ENCODE results near the gene GSX2. TPM values are rescaled to one million over a fixed set of nuclear protein-coding genes. Genes with fewer than 3 reads are reported as not detected.

The GSX2 gene
- total and polyA plus RNA-seq, 5 donors, result not detected

GRCh38 chr4:54095110-54095825 is 4.7 kb upstream of the GSX2 start:
- DNase-seq (no peak), ATAC-seq (no peak)
- 40% methylated on average over 19 of the region's 19 CpGs for WGBS
- Histone ChIP-seq H3K4me3 (ENCODE audit: low read length) (no peak overlapping the region), H3K9me3 (ENCODE audit: control insufficient read depth, low read length) (no peaks in the 10 kb centered on the region), H3K27ac (ENCODE audit: low read length) (no peak overlapping the region), H3K27me3 (ENCODE audit: control insufficient read depth, insufficient read depth) (no peaks in the 10 kb centered on the region), H3K4me1 (ENCODE audit: control insufficient read depth, insufficient read depth, low read length) (peaks cover 10% of the 10 kb centered on the region)
- intact Hi-C loops (cut with DNase I), result no loop called here

GRCh38 chr4:54096295-54096962 is 3.5 kb upstream of the GSX2 start:
- WGBS, result 47% methylated on average over 13 of the region's 13 CpGs
- peaks cover 11% of the 10 kb centered on the region for H3K4me1 ChIP-seq (ENCODE audit: control insufficient read depth, insufficient read depth, low read length)
- H3K27me3 ChIP-seq (ENCODE audit: control insufficient read depth, insufficient read depth), result no peaks in the 10 kb centered on the region
- H3K4me3 ChIP-seq (ENCODE audit: low read length), result no peak overlapping the region
- no peak overlapping the region for H3K27ac ChIP-seq (ENCODE audit: low read length)
- no peak for DNase-seq
- H3K9me3 ChIP-seq (ENCODE audit: control insufficient read depth, low read length), result no peaks in the 10 kb centered on the region
- ATAC-seq, result no peak
- intact Hi-C loops (cut with DNase I), result no loop called here

GRCh38 chr4:54097152-54097551 is 2.8 kb upstream of the GSX2 start:
- ATAC-seq (no peak), DNase-seq (no peak)
- Histone ChIP-seq H3K27me3 (ENCODE audit: control insufficient read depth, insufficient read depth) (no peaks in the 10 kb centered on the region), H3K27ac (ENCODE audit: low read length) (no peak overlapping the region), H3K4me3 (ENCODE audit: low read length) (no peak overlapping the region), H3K4me1 (ENCODE audit: control insufficient read depth, insufficient read depth, low read length) (peaks cover 10% of the 10 kb centered on the region), H3K9me3 (ENCODE audit: control insufficient read depth, low read length) (no peaks in the 10 kb centered on the region)
- WGBS, result 63% methylated on average over 6 of the region's 6 CpGs
- intact Hi-C loops (cut with DNase I), result no loop called here

GRCh38 chr4:54098375-54098774 is 1.6 kb upstream of the GSX2 start:
- no peaks in the 10 kb centered on the region for H3K9me3 ChIP-seq (ENCODE audit: control insufficient read depth, low read length)
- DNase-seq (no peak), ATAC-seq (no peak)
- 42% methylated on average over 5 of the region's 5 CpGs for WGBS
- H3K4me3 ChIP-seq (ENCODE audit: low read length), result no peak overlapping the region
- no peak overlapping the region for H3K27ac ChIP-seq (ENCODE audit: low read length)
- H3K27me3 ChIP-seq (ENCODE audit: control insufficient read depth, insufficient read depth), result no peaks in the 10 kb centered on the region
- H3K4me1 ChIP-seq (ENCODE audit: control insufficient read depth, insufficient read depth, low read length), result peaks cover 12% of the 10 kb centered on the region
- intact Hi-C loops (cut with DNase I), result no loop called here

- Histone ChIP-seq H3K27ac (ENCODE audit: low read length) (no peak overlapping the region), H3K9me3 (ENCODE audit: control insufficient read depth, low read length) (no peaks in the 10 kb centered on the region), H3K4me1 (ENCODE audit: control insufficient read depth, insufficient read depth, low read length) (peaks cover 12% of the 10 kb centered on the region), H3K27me3 (ENCODE audit: control insufficient read depth, insufficient read depth) (no peaks in the 10 kb centered on the region), H3K4me3 (ENCODE audit: low read length) (peak overlapping the region; percentile 45)
- intact Hi-C loops (cut with DNase I), result no loop called here
- DNase-seq, result peak in 1 of 3 donors; percentile 49
- WGBS, result 3% methylated on average over 17 of the region's 17 CpGs
- ATAC-seq, result no peak
Measured at GRCh38 chr4:54099287-54099747, 646 bp upstream of the GSX2 start.

GRCh38 chr4:54100595-54101189 is 729 bp downstream of the GSX2 start:
- H3K27me3 ChIP-seq (ENCODE audit: control insufficient read depth, insufficient read depth), result no peaks in the 10 kb centered on the region
- peak in 1 of 3 donors; percentile 59 for DNase-seq
- no peak for ATAC-seq
- no peaks in the 10 kb centered on the region for H3K9me3 ChIP-seq (ENCODE audit: control insufficient read depth, low read length)
- H3K4me1 ChIP-seq (ENCODE audit: control insufficient read depth, insufficient read depth, low read length), result peaks cover 12% of the 10 kb centered on the region
- H3K4me3 ChIP-seq (ENCODE audit: low read length), result peak overlapping the region; percentile 45
- intact Hi-C loops (cut with DNase I), result loop anchor here in 1 of 4 donors (10.0 kb wide), 1 partner anchor 114 kb away; no protein-coding TSS in a partner anchor
- no peak overlapping the region for H3K27ac ChIP-seq (ENCODE audit: low read length)
- 2% methylated on average over 46 of the region's 46 CpGs for WGBS

- Histone ChIP-seq H3K4me1 (ENCODE audit: control insufficient read depth, insufficient read depth, low read length) (peaks cover 12% of the 10 kb centered on the region), H3K27ac (ENCODE audit: low read length) (no peak overlapping the region), H3K27me3 (ENCODE audit: control insufficient read depth, insufficient read depth) (no peaks in the 10 kb centered on the region), H3K9me3 (ENCODE audit: control insufficient read depth, low read length) (no peaks in the 10 kb centered on the region), H3K4me3 (ENCODE audit: low read length) (no peak overlapping the region)
- peak in 2 of 3 donors; percentile 48 to 56 for DNase-seq
- WGBS, result 17% methylated on average over 50 of the region's 50 CpGs
- no peak for ATAC-seq
- intact Hi-C loops (cut with DNase I), result loop anchor here in 1 of 4 donors (10.0 kb wide), 1 partner anchor 113 kb away; no protein-coding TSS in a partner anchor
Measured at GRCh38 chr4:54101190-54102041, 1.5 kb downstream of the GSX2 start.

GRCh38 chr4:54102531-54103106 is 2.7 kb downstream of the GSX2 start:
- no peak for ATAC-seq
- no peaks in the 10 kb centered on the region for H3K27me3 ChIP-seq (ENCODE audit: control insufficient read depth, insufficient read depth)

GRCh38 chr4:54103190-54103574 is 3.2 kb downstream of the GSX2 start:
- peak in 1 of 3 donors; percentile 52 for DNase-seq
- H3K27me3 ChIP-seq (ENCODE audit: control insufficient read depth, insufficient read depth), result no peaks in the 10 kb centered on the region
- peaks cover 12% of the 10 kb centered on the region for H3K4me1 ChIP-seq (ENCODE audit: control insufficient read depth, insufficient read depth, low read length)
- H3K9me3 ChIP-seq (ENCODE audit: control insufficient read depth, low read length), result no peaks in the 10 kb centered on the region
- no peak overlapping the region for H3K27ac ChIP-seq (ENCODE audit: low read length)
- 7% methylated on average over 8 of the region's 8 CpGs for WGBS
- intact Hi-C loops (cut with DNase I), result loop anchor here in 1 of 4 donors (10.0 kb wide), 1 partner anchor 112 kb away; no protein-coding TSS in a partner anchor
- H3K4me3 ChIP-seq (ENCODE audit: low read length), result no peak overlapping the region
- peak in 1 of 2 donors; percentile 6 for ATAC-seq

More at GRCh38 chr4:54102531-54103106, 2.7 kb downstream of the GSX2 start:
- Histone ChIP-seq H3K9me3 (ENCODE audit: control insufficient read depth, low read length) (no peaks in the 10 kb centered on the region), H3K27ac (ENCODE audit: low read length) (no peak overlapping the region), H3K4me3 (ENCODE audit: low read length) (no peak overlapping the region), H3K4me1 (ENCODE audit: control insufficient read depth, insufficient read depth, low read length) (peaks cover 12% of the 10 kb centered on the region)
- WGBS, result 50% methylated on average over 6 of the region's 6 CpGs
- DNase-seq, result no peak
- intact Hi-C loops (cut with DNase I), result loop anchor here in 1 of 4 donors (10.0 kb wide), 1 partner anchor 112 kb away; no protein-coding TSS in a partner anchor

- 91% methylated on average over 1 of the region's 1 CpG for WGBS
- ATAC-seq (no peak), DNase-seq (no peak)
- Histone ChIP-seq H3K9me3 (ENCODE audit: control insufficient read depth, low read length) (no peaks in the 10 kb centered on the region), H3K27me3 (ENCODE audit: control insufficient read depth, insufficient read depth) (no peaks in the 10 kb centered on the region), H3K27ac (ENCODE audit: low read length) (no peak overlapping the region), H3K4me3 (ENCODE audit: low read length) (no peak overlapping the region), H3K4me1 (ENCODE audit: control insufficient read depth, insufficient read depth, low read length) (peaks cover 11% of the 10 kb centered on the region)
- intact Hi-C loops (cut with DNase I), result loop anchor here in 1 of 4 donors (10.0 kb wide), 1 partner anchor 110 kb away; no protein-coding TSS in a partner anchor
Measured at GRCh38 chr4:54104907-54105306, 4.9 kb downstream of the GSX2 start.

Data from right cardiac atrium (tissue), 5 donors.